T-helper 22 cell (primary cell): Measurements from ENCODE around the gene C11orf87.

Experiments
- DNase-seq: peaks from one replicate; pipeline ENCODE4 v3.0.0-alpha.2; 2020; ENCODE audit warnings: low read depth

The C11orf87 gene

GRCh38 chr11:109443052-109443451, 21.1 kb downstream of the C11orf87 start:
- no peak for DNase-seq

GRCh38 chr11:109454857-109455256, 32.9 kb downstream of the C11orf87 start:
- DNase-seq = no peak
